ENCODE data around the gene ZNF701. TPM values are rescaled to one million over a fixed set of nuclear protein-coding genes. Genes with fewer than 3 reads are reported as not detected.
"Not testable (repeated sequence)": the region's sequence is repeated elsewhere in the genome, so short reads cannot be mapped to it uniquely, and the experiment has no call there.

ZNF701 gene
- total and polyA plus RNA-seq, 2 of the 8 experiments (the other 6 are each of a cell fraction or from before 2014, with no cell fraction given), result 4.9 to 18.7 TPM

- H2BK20ac ChIP-seq (ENCODE audit: low read length); H3K4me1 ChIP-seq (replicated peaks in 1 of 4; ENCODE audit: control insufficient read depth in 3 of 4, insufficient read depth in 4 of 4, low read length in 3 of 4); H3K9me3 ChIP-seq (ENCODE audit: insufficient read depth in 2 of 2, low read depth in 1 of 2, low read length in 1 of 2); H3K27me3 ChIP-seq (replicated peaks in 1 of 4; ENCODE audit: control insufficient read depth in 3 of 4, extremely low read depth in 1 of 4, insufficient read depth in 3 of 4, low read length in 3 of 4); H2BK12ac ChIP-seq (ENCODE audit: low read depth, low read length); H3K14ac ChIP-seq (ENCODE audit: insufficient read length); H3K27ac ChIP-seq (ENCODE audit: low read depth, low read length); FAIRE-seq; H3K9ac ChIP-seq (replicated peaks in 1 of 4; ENCODE audit: extremely low read depth in 1 of 4, low read depth in 3 of 4, low read length in 3 of 4); H2AK5ac ChIP-seq (ENCODE audit: low read depth, low read length); H3K18ac ChIP-seq (ENCODE audit: extremely low read depth, low read length); POLR2A ChIA-PET (ENCODE audit: partially characterized antibody); H2AFZ ChIP-seq (ENCODE audit: low read length); H3K4ac ChIP-seq (replicated peaks; ENCODE audit: insufficient read length, low read depth, low read length); H3K23me2 ChIP-seq (ENCODE audit: low read depth, low read length); H2BK15ac ChIP-seq (ENCODE audit: low read length); H4K91ac ChIP-seq (replicated peaks; ENCODE audit: insufficient read length, low read length); H2BK5ac ChIP-seq (ENCODE audit: low read depth, low read length); H3K23ac ChIP-seq (ENCODE audit: insufficient read length); H4K20me1 ChIP-seq (replicated peaks in 1 of 2; ENCODE audit: control insufficient read depth in 1 of 2, insufficient read depth in 2 of 2, low read length in 2 of 2); H4K5ac ChIP-seq (ENCODE audit: insufficient read length, low read depth, low read length); H3K36me3 ChIP-seq (ENCODE audit: control insufficient read depth in 2 of 4, insufficient read depth in 4 of 4, low read length in 3 of 4); H3K79me2 ChIP-seq (ENCODE audit: control insufficient read depth in 1 of 2, insufficient read depth in 2 of 2, low read length in 2 of 2); H3K56ac ChIP-seq (replicated peaks; ENCODE audit: insufficient read length, low read depth, low read length); H2BK120ac ChIP-seq (replicated peaks; ENCODE audit: low read depth, low read length); DNase-seq (ENCODE audit: low read depth in 1 of 2, low spot score in 2 of 2); H3K79me1 ChIP-seq (ENCODE audit: low read depth, low read length): not testable (repeated sequence)
- TF ChIP-seq JUND (IDR thresholded peaks at IDR 0.05; ENCODE audit: low read length) (peak; percentile 13; the same call in 1 of the 2 replicates), ASH2L (IDR thresholded peaks at IDR 0.05; ENCODE audit: low read length) (peak; percentile 55)
- H3K4me3 ChIP-seq (ENCODE audit: extremely low read depth in 1 of 4, insufficient read depth in 2 of 4, low read depth in 3 of 4, low read length in 4 of 4), result peak overlapping the region; percentile 39 to 87 (median 84); a peak in 7 of 8 replicates
- peak overlapping the region; percentile 93 to 98 for H3K4me2 ChIP-seq (ENCODE audit: insufficient read depth in 1 of 2, low read depth in 2 of 2, low read length in 2 of 2)
- CTCF ChIA-PET (ENCODE audit: partially characterized antibody), result interaction anchor here (0.6 kb wide), 2 partner anchors 475 to 631 kb away, joined by 3 to 4 read pairs; no protein-coding TSS in a partner anchor
- H4K8ac ChIP-seq (ENCODE audit: extremely low read depth, insufficient read depth, low read length), result peak overlapping the region; percentile 25; the same call in 1 of the 2 replicates
- WGBS, 2 experiments (ENCODE audit: extremely low coverage in 1 of 2, insufficient coverage in 1 of 2, insufficient read length in 1 of 2, insufficient replicate concordance in 2 of 2, low coverage in 1 of 2, low lambda C conversion rate in 2 of 2, missing lambda C conversion rate in 1 of 2), result 0% methylated on average over 5 of the region's 15 CpGs; no CpG with 5 or more reads in 1 of the 2 experiments
Measured at GRCh38 chr19:52535385-52535770, 34.7 kb upstream of the ZNF701 start.
